K562 (cell line): ENCODE results near the gene DGKB. TPM values are rescaled to one million over a fixed set of nuclear protein-coding genes. Genes with fewer than 3 reads are reported as not detected.

ENCODE experiments used
- ATAC-seq: fragments of 200-7000 bp; cut with Tn5 transposase; 3 replicates; pipeline ENCODE4 v1.9.1; 2020; ENCODE audit warnings: moderate library complexity
- BruUV-seq: library from RNA; stranded (reverse); fragments of 400-500 nt; replicated peaks from 2 replicates; lab custom pipeline; 2021; lab: Mats Ljungman, UMichigan
- CTCF ChIA-PET: fragments of 300-600 bp; formaldehyde crosslinking; extraction: SDS; loops from one replicate; lab custom pipeline; 2021; ENCODE audit warnings: low intra/inter-chr PET ratio; lab: Yijun Ruan, JAX
- POLR2A ChIA-PET: fragments of 300-600, 350-650 bp; sonication (Branson Sonifier 250); formaldehyde crosslinking; extraction: SDS; loops from one replicate; lab custom pipeline; 2021; ENCODE audit warnings: antibody characterized with exemption, inconsistent platforms; lab: Yijun Ruan, JAX
- DNase-seq, 4 experiments: peaks; one replicate each; pipeline versions ENCODE4 v3.0.0 to v3.0.0-alpha.2; 2011 to 2018; ENCODE audit warnings: low spot score in 3 of 4, mixed read lengths in 3 of 4; ENCODE audit errors: extremely low read depth in 1 of 4
- FAIRE-seq: peaks from 2 replicates; lab custom pipeline; 2011; peaks lifted over from hg19 to GRCh38; lab: Jason Lieb, UNC
- H2AFZ ChIP-seq: 2 replicates; pipeline ENCODE4 v1.6.0; 2011; ENCODE audit warnings: low read depth, low read length, control low read depth, inconsistent platforms
- H3K27ac ChIP-seq: fragments of 200-600 bp; 3 replicates; pipeline ENCODE4 v1.8.0; 2011; ENCODE audit warnings: low read depth, mild to moderate bottlenecking, control low read depth, inconsistent platforms, low read length, moderate library complexity, mixed read lengths; ENCODE audit errors: extremely low read depth
- H3K27me3 ChIP-seq, 2 experiments: fragments of 300-600 bp in 1 of 2; 2 replicates in 1 of 2; 3 replicates in 1 of 2; pipeline versions ENCODE4 v1.6.0 to v1.8.0; 2011; ENCODE audit warnings: inconsistent platforms in 2 of 2, low read length in 2 of 2, mild to moderate bottlenecking in 1 of 2, mixed read lengths in 1 of 2, moderate library complexity in 1 of 2; ENCODE audit not compliant: control insufficient read depth in 2 of 2, insufficient read depth in 2 of 2
- H3K36me3 ChIP-seq: fragments of 300-600 bp; 3 replicates; pipeline ENCODE4 v1.8.0; 2011; ENCODE audit warnings: mild to moderate bottlenecking, low read length, inconsistent platforms; ENCODE audit not compliant: control insufficient read depth, insufficient read depth
- H3K4me1 ChIP-seq, 2 experiments: fragments of 200-600 bp in 1 of 2; replicated peaks in 1 of 2; 2 replicates in 1 of 2; 3 replicates in 1 of 2; pipeline versions ENCODE4 v1.5.1 to v1.8.0; 2011; ENCODE audit warnings: inconsistent platforms in 2 of 2, low read length in 2 of 2, mild to moderate bottlenecking in 1 of 2, mixed read lengths in 1 of 2, moderate library complexity in 1 of 2; ENCODE audit not compliant: control insufficient read depth in 2 of 2, insufficient read depth in 2 of 2
- H3K4me2 ChIP-seq: 2 replicates; pipeline ENCODE4 v1.6.1; 2011; ENCODE audit warnings: low read length, control low read depth, inconsistent platforms, mixed read lengths; ENCODE audit not compliant: insufficient read depth
- H3K4me3 ChIP-seq: fragments of 200-600 bp; sonication (generic), shearing (Covaris generic); 2 replicates; pipeline ENCODE4 v1.5.1; 2016; ENCODE audit warnings: control low read depth, inconsistent platforms
- H3K79me2 ChIP-seq: fragments of 200-600 bp; 3 replicates; pipeline ENCODE4 v1.8.0; 2011; ENCODE audit warnings: low read length, inconsistent platforms; ENCODE audit not compliant: control insufficient read depth, insufficient read depth
- H3K9ac ChIP-seq, 2 experiments: 2 replicates each; pipeline versions ENCODE4 v1.6.0 to v1.6.1; 2011; ENCODE audit warnings: low read depth in 2 of 2, low read length in 2 of 2, control low read depth in 1 of 2, inconsistent platforms in 1 of 2, mild to moderate bottlenecking in 1 of 2, mixed read lengths in 1 of 2; ENCODE audit not compliant: insufficient read depth in 1 of 2
- H3K9me1 ChIP-seq: one replicate; pipeline ENCODE4 v1.6.0; 2011; ENCODE audit warnings: inconsistent platforms, mild to moderate bottlenecking, low read length, moderate library complexity; ENCODE audit not compliant: control insufficient read depth, insufficient read depth
- H3K9me3 ChIP-seq: replicated peaks from 2 replicates; pipeline ENCODE4 v1.5.1; 2011; ENCODE audit warnings: low read depth, low read length, inconsistent platforms; ENCODE audit not compliant: control insufficient read depth, insufficient read depth
- H4K20me1 ChIP-seq: replicated peaks from 2 replicates; pipeline ENCODE4 v1.6.1; 2011; ENCODE audit warnings: low read length, inconsistent platforms, mixed read lengths; ENCODE audit not compliant: control insufficient read depth, insufficient read depth
- ESRRA ChIP-seq: fragments of 450-650 bp; IDR thresholded peaks from 2 replicates; pipeline ENCODE4 v1.6.1; 2014; ENCODE audit warnings: low read depth, mild to moderate bottlenecking, moderate library complexity, borderline replicate concordance
- FOXA1 ChIP-seq: fragments of 450-650 bp; IDR thresholded peaks from 2 replicates; pipeline ENCODE4 v1.6.1; 2016; ENCODE audit warnings: mild to moderate bottlenecking, borderline replicate concordance
- HDGF ChIP-seq: fragments of 450-650 bp; IDR thresholded peaks from 2 replicates; pipeline ENCODE4 v1.6.1; 2016
- KAT7 ChIP-seq: sonication (generic); formaldehyde crosslinking; IDR thresholded peaks from 2 replicates; pipeline ENCODE4 v1.8.0; 2022; ENCODE audit warnings: missing genetic modification reagents, mild to moderate bottlenecking, borderline replicate concordance
- NCOR1 ChIP-seq: fragments of 450-650 bp; IDR thresholded peaks from 2 replicates; pipeline ENCODE4 v1.6.1; 2016; ENCODE audit warnings: mild to moderate bottlenecking, moderate library complexity
- NUFIP1 ChIP-seq: fragments of 450-650 bp; IDR thresholded peaks from 2 replicates; pipeline ENCODE4 v1.6.1; 2018; ENCODE audit not compliant: partially characterized antibody
- TBP ChIP-seq: optimal IDR thresholded peaks from 2 replicates; pipeline ENCODE3; 2011; ENCODE audit warnings: low read depth, low read length, improper control_type of control experiment
- ZNF778 ChIP-seq: fragments of 450-650 bp; formaldehyde crosslinking; IDR thresholded peaks from 2 replicates; pipeline ENCODE4 v1.4.0; 2020; ENCODE audit warnings: mild to moderate bottlenecking, moderate library complexity
- WGBS: fragments of 100-300 bp; shearing (Covaris generic); methylation state at CpG from one replicate; pipeline ENCODE4 v1.1.6; 2016; ENCODE audit warnings: low coverage, mixed read lengths; ENCODE audit not compliant: insufficient coverage; ENCODE audit errors: missing lambda C conversion rate; 5-methylcytosine and 5-hydroxymethylcytosine counted together
- in situ Hi-C: fragments of 300-500 bp; cut with MboI; formaldehyde crosslinking; loops from 4 replicates; pipeline ENCODE4 v1.15.0; 2018; ENCODE audit warnings: inconsistent platforms, mixed read lengths
- intact Hi-C: fragments of 100-400 bp; cut with micrococcal nuclease; formaldehyde crosslinking; loops from 2 replicates; pipeline ENCODE4 v1.14.2; 2022
- polyA plus RNA-seq, 8 experiments: library from polyadenylated mRNA; depleted of rRNA in 4 of 8; stranded (reverse) in 5 of 8; unstranded in 3 of 8; fragments of >200 nt; fragmentation: Nextera tagmentation in 2 of 8; fragmentation: Illumina TruSeq in 1 of 8; extraction: Ambion mirVana in 2 of 8; extraction: Trizol in 1 of 8; gene quantifications; 2 replicates each; pipeline versions ENCODE4 v1.2.1 to v1.2.3, GENCODE V29; 2011 to 2014; ENCODE audit warnings: inconsistent platforms in 1 of 8, missing spikeins in 1 of 8
- total RNA-seq, 7 experiments: library from RNA; depleted of rRNA in 6 of 7; stranded (reverse); fragments of >200 nt in 6 of 7; fragmentation: Illumina TruSeq in 2 of 7; extraction: Trizol in 2 of 7; gene quantifications; 2 replicates each; pipeline versions ENCODE4 v1.2.1 to v1.2.3, GENCODE V29; 2011 to 2021; ENCODE audit warnings: low replicate concordance in 1 of 7

Gene DGKB
- total and polyA plus RNA-seq, 9 of the 15 experiments (the other 6 are each of a cell fraction or from before 2014, with no cell fraction given): 0.01 TPM; not detected in 8

DNA sequence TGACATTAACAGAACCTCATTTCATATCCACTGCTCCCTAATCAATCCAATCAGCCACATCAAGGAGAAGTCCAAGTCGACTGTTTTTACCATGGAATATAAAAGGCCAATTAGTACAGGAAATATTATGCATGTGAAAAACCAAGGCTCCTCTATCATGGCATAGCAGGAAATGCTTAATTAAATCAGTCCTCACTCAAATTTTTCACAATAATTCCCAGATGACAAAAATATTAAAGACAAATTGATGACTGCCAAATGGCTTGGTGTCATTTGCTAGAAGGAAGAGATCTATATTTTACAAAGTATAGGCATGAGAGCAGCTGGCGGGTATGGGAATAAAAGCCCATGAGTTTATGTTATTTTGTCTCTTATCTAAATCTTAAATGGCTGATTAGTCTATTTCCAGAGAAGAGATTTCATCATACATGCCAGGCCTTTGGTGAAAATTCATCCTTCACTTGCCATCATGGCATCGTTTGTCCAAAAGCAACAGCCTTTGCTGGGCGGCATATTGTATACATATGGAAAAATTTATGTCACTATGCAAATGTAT, 219.6 kb downstream of the DGKB start:
- CTCF ChIA-PET: no interaction called here

DNA sequence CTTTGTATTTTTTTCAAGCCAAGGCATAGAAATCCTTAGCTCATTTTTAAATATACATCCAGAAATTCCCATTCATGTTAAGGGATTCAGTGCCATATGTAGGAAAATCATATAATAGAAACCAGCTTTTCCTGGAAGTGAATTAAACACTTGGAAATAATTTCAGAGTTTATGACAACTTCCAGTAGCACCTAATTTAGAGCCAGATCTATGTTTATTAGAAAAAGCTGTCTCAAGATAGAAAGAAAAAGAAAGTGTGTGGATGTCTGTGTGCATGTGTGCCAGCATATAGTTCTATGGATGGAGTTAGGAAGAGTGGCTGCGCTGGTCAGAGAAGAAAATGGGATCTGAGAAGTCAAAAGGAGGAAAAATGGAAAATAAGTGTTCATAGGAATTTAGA, 225.7 kb downstream of the DGKB start:
- FAIRE-seq (no peak), ATAC-seq (no peak)
- no peaks in the 10 kb centered on the region for H3K79me2 ChIP-seq
- H4K20me1 ChIP-seq: no peaks in the 10 kb centered on the region
- no peaks in the 10 kb centered on the region for H3K36me3 ChIP-seq
- POLR2A ChIA-PET: no interaction called here
- WGBS: 0% methylated on average over 1 of the region's 1 CpG
- intact Hi-C loops: no loop called here
- no peak overlapping the region for H2AFZ ChIP-seq
- no peak overlapping the region for H3K9ac ChIP-seq
- no peak overlapping the region for H3K4me3 ChIP-seq
- in situ Hi-C loops: no loop called here
- H3K27ac ChIP-seq: no peak overlapping the region
- no peaks in the 10 kb centered on the region; the same call in 1 of the 2 replicates for H3K9me3 ChIP-seq
- CTCF ChIA-PET: no interaction called here
- no TSS peak for BruUV-seq
- H3K9me1 ChIP-seq: no peaks in the 10 kb centered on the region
- H3K4me2 ChIP-seq: no peak overlapping the region
- TF ChIP-seq FOXA1 (no peak), ZNF778 (CRISPR knock-in tag) (no peak)
- TF ChIP-seq, all 486 proteins: peak for 0
- DNase-seq: no peak
- H3K27me3 ChIP-seq: no peaks in the 10 kb centered on the region
- no peaks in the 10 kb centered on the region for H3K4me1 ChIP-seq

More for the DNA sequence above, 219.6 kb downstream of the DGKB start:
- Histone ChIP-seq H3K79me2 (no peaks in the 10 kb centered on the region), H3K4me3 (no peak overlapping the region), H3K27me3 (no peaks in the 10 kb centered on the region), H3K4me2 (no peak overlapping the region), H3K9me1 (no peaks in the 10 kb centered on the region), H3K9ac (no peak overlapping the region), H2AFZ (no peak overlapping the region), H3K36me3 (no peaks in the 10 kb centered on the region), H3K4me1 (no peaks in the 10 kb centered on the region), H4K20me1 (no peaks in the 10 kb centered on the region), H3K9me3 (no peaks in the 10 kb centered on the region), H3K27ac (no peak overlapping the region)
- FAIRE-seq (no peak), ATAC-seq (no peak), DNase-seq (no peak)
- in situ Hi-C loops (no loop called here), intact Hi-C loops (no loop called here)
- WGBS: 0% methylated on average over 4 of the region's 4 CpGs
- TF ChIP-seq ESRRA (no peak), KAT7 (CRISPR knock-in tag) (no peak), HDGF (no peak), NUFIP1 (no peak), NCOR1 (no peak), TBP (no peak)
- BruUV-seq: no TSS peak
- POLR2A ChIA-PET: no interaction called here
